ENCODE results near the gene EPHA3. TPM values are rescaled to one million over a fixed set of nuclear protein-coding genes. Genes with fewer than 3 reads are reported as not detected.

Gene EPHA3
- total RNA-seq, 1 donor from 2014 or later, result 0.04 TPM

DNA sequence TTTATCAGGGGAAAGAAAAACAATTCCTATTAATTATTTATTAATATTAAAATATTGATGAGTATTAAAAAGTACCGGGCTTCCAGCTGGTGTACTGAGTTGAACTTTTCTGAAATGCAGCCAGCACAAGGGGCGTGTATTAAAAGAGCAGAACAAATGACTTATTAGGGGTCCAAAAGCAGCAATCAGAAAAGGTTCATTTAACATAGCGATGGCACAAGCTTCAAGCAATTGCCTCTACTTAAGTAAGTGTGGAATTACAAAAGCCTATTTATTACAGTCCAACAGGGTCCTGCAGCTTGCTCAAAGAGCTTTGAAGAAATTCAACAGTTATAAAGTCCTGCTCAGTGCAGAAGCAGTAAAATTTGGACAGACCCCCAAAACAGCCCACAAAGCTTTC lies 285.6 kb downstream of the EPHA3 start:
- Histone ChIP-seq H3K36me3 (ENCODE audit: control insufficient read depth, insufficient read depth, low read length) (no peaks in the 10 kb centered on the region), H3K27me3 (ENCODE audit: control insufficient read depth, insufficient read depth, low read length) (no peaks in the 10 kb centered on the region), H3K4me3 (ENCODE audit: low read depth, low read length) (no peak overlapping the region)
- TF ChIP-seq CTCF (IDR thresholded peaks at IDR 0.05; ENCODE audit: insufficient read depth, low read length, poor library complexity, severe bottlenecking), result no peak
- no peak for DNase-seq (ENCODE audit: low read depth)

DNA sequence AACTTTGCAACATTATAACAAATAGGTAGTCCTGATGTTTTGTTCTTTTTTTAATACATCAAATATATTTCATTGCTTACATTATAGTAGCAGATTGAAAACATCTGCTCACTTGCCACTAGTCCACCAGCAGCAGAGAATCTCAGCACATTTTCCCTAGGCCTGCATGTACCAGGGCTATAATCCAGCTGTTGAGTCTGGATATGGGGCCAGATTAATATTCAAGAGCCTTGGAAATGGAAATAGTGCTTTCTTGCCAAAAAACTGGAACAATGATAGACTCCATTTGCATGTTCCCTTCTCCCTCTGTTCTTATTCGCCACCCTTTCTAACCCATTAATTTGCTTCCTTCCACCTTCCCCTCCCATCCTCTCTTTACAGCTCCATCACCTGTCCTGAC lies 288.0 kb downstream of the EPHA3 start:
- no peak for DNase-seq (ENCODE audit: low read depth)
- Histone ChIP-seq H3K36me3 (ENCODE audit: control insufficient read depth, insufficient read depth, low read length) (no peaks in the 10 kb centered on the region), H3K4me3 (ENCODE audit: low read depth, low read length) (no peak overlapping the region), H3K27me3 (ENCODE audit: control insufficient read depth, insufficient read depth, low read length) (no peaks in the 10 kb centered on the region)
- TF ChIP-seq CTCF (IDR thresholded peaks at IDR 0.05; ENCODE audit: insufficient read depth, low read length, poor library complexity, severe bottlenecking), result no peak

DNA sequence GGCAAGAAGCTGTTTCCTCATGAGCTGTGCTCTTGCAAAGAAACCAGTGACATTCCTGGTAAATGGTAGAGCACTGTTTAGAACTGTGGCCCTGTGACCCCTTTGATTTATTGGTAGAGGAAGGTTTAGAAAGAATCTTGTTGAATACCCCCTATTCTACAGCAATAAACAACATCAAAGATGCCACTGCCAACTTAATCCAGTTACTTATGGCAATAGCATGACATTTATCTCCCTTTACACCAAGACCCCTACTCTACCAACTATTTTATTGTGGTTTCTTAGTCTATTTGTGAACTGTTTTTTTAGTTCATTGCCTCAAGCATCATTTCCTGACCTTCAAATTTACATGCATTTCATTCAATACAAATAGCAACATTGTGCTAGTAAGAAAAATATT lies 288.6 kb downstream of the EPHA3 start:
- Histone ChIP-seq H3K4me3 (ENCODE audit: low read depth, low read length) (no peak overlapping the region), H3K36me3 (ENCODE audit: control insufficient read depth, insufficient read depth, low read length) (no peaks in the 10 kb centered on the region), H3K27me3 (ENCODE audit: control insufficient read depth, insufficient read depth, low read length) (no peaks in the 10 kb centered on the region)
- DNase-seq (ENCODE audit: low read depth), result no peak
- TF ChIP-seq CTCF (IDR thresholded peaks at IDR 0.05; ENCODE audit: insufficient read depth, low read length, poor library complexity, severe bottlenecking), result no peak

- no peak overlapping the region for H3K4me3 ChIP-seq (ENCODE audit: low read depth, low read length)
- no peaks in the 10 kb centered on the region for H3K27me3 ChIP-seq (ENCODE audit: control insufficient read depth, insufficient read depth, low read length)
- no peak for DNase-seq (ENCODE audit: low read depth)
Observed at GRCh38 chr3:89402051-89402450, 294.6 kb downstream of the EPHA3 start.

GRCh38 chr3:89405176-89405575 lies 297.8 kb downstream of the EPHA3 start:
- Histone ChIP-seq H3K27me3 (ENCODE audit: control insufficient read depth, insufficient read depth, low read length) (no peaks in the 10 kb centered on the region), H3K4me3 (ENCODE audit: low read depth, low read length) (no peak overlapping the region), H3K36me3 (ENCODE audit: control insufficient read depth, insufficient read depth, low read length) (no peaks in the 10 kb centered on the region)
- TF ChIP-seq CTCF (IDR thresholded peaks at IDR 0.05; ENCODE audit: insufficient read depth, low read length, poor library complexity, severe bottlenecking), result no peak
- no peak for DNase-seq (ENCODE audit: low read depth)

More at GRCh38 chr3:89402051-89402450, 294.6 kb downstream of the EPHA3 start:
- no peaks in the 10 kb centered on the region for H3K36me3 ChIP-seq (ENCODE audit: control insufficient read depth, insufficient read depth, low read length)
- TF ChIP-seq CTCF (IDR thresholded peaks at IDR 0.05; ENCODE audit: insufficient read depth, low read length, poor library complexity, severe bottlenecking), result no peak

DNA sequence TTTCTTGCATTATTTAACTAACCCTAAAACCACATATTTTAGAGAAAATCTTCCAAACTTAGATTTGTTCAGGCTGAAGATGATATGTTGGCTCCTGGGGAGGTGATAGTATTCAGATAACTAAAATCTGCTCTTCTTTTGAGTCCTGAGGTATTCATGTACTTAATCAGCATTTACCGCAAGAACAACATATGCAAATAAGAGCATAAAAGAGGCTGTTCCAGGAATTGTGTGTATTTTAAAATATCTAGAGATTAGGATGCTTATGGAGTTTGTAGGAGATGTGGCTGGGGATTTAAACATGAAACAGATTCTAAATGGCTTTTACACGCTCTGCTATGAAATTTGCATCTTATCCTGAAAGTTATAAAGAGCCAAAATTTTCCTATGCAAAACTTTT lies 298.2 kb downstream of the EPHA3 start:
- Histone ChIP-seq H3K27me3 (ENCODE audit: control insufficient read depth, insufficient read depth, low read length) (no peaks in the 10 kb centered on the region), H3K4me3 (ENCODE audit: low read depth, low read length) (no peak overlapping the region), H3K36me3 (ENCODE audit: control insufficient read depth, insufficient read depth, low read length) (no peaks in the 10 kb centered on the region)
- DNase-seq (ENCODE audit: low read depth), result no peak
- TF ChIP-seq CTCF (IDR thresholded peaks at IDR 0.05; ENCODE audit: insufficient read depth, low read length, poor library complexity, severe bottlenecking), result no peak
